Neural progenitor cell (in vitro differentiated cells): ENCODE measurements around the gene HEPACAM.

ENCODE experiments used
- EZH2 ChIP-seq: fragments of 200-600 bp; sonication (generic); IDR thresholded peaks from 2 replicates; pipeline ENCODE4 v1.6.1; 2017; ENCODE audit warnings: antibody characterized with exemption, mild to moderate bottlenecking, moderate library complexity
- TF ChIP-seq, protein P1 (sequence below): fragments of 200-600 bp; sonication (generic); IDR thresholded peaks from 2 replicates; pipeline ENCODE4 v1.5.1; 2017; ENCODE audit warnings: antibody characterized with exemption, mild to moderate bottlenecking

DNA sequence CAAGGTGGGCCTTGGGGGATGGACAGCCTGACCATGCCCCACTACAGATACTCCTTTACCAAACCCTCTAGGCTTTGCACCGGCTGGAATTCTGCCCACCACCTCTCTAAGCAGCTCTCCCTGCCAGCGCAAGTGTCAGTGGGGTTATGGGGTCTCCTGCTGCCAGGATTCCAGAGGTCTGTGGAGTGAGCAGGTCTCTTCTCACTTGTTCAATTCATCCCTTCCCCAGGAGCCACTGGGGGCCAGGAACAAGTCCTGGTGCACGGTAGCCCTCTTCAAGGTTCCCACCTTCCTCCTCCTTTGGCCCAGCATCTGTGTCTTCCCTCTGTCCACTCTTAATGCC lies 48.6 kb upstream of the HEPACAM start:
- TF ChIP-seq, protein P1, sequence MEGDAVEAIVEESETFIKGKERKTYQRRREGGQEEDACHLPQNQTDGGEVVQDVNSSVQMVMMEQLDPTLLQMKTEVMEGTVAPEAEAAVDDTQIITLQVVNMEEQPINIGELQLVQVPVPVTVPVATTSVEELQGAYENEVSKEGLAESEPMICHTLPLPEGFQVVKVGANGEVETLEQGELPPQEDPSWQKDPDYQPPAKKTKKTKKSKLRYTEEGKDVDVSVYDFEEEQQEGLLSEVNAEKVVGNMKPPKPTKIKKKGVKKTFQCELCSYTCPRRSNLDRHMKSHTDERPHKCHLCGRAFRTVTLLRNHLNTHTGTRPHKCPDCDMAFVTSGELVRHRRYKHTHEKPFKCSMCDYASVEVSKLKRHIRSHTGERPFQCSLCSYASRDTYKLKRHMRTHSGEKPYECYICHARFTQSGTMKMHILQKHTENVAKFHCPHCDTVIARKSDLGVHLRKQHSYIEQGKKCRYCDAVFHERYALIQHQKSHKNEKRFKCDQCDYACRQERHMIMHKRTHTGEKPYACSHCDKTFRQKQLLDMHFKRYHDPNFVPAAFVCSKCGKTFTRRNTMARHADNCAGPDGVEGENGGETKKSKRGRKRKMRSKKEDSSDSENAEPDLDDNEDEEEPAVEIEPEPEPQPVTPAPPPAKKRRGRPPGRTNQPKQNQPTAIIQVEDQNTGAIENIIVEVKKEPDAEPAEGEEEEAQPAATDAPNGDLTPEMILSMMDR: no peak
- TF ChIP-seq EZH2: no peak
